RWPE2 (cell line): Measurements from ENCODE around the gene TNS3.

ENCODE experiments used
- ATAC-seq: fragments of 200-7000 bp; cut with Tn5 transposase; 3 replicates; pipeline ENCODE4 v1.9.1; 2021; ENCODE audit warnings: low read depth
- DNase-seq: peaks from one replicate; pipeline ENCODE4 v3.0.0-alpha.2; 2020; ENCODE audit warnings: low spot score
- H3K27ac ChIP-seq: fragments of 450-650 bp; 2 replicates; pipeline ENCODE4 v1.5.1; 2017; ENCODE audit warnings: mild to moderate bottlenecking; ENCODE audit not compliant: poor library complexity, severe bottlenecking
- H3K27me3 ChIP-seq: fragments of 250-450 bp; sonication (Bioruptor Pico); 2 replicates; pipeline ENCODE4 v1.5.1; 2021; ENCODE audit warnings: mild to moderate bottlenecking, moderate library complexity; ENCODE audit not compliant: insufficient read depth, poor library complexity, severe bottlenecking
- H3K36me3 ChIP-seq: fragments of 250-450 bp; sonication (Bioruptor Pico); 2 replicates; pipeline ENCODE4 v1.5.1; 2020; ENCODE audit warnings: low read depth, mild to moderate bottlenecking, moderate library complexity
- H3K4me1 ChIP-seq: fragments of 250-450 bp; sonication (Bioruptor Pico); 2 replicates; pipeline ENCODE4 v1.5.1; 2021; ENCODE audit warnings: mild to moderate bottlenecking, moderate library complexity; ENCODE audit not compliant: insufficient read depth, poor library complexity, severe bottlenecking
- H3K4me3 ChIP-seq: fragments of 250-450 bp; sonication (Bioruptor Pico); 2 replicates; pipeline ENCODE4 v1.5.1; 2021; ENCODE audit warnings: mild to moderate bottlenecking, moderate library complexity; ENCODE audit not compliant: severe bottlenecking
- H3K9me3 ChIP-seq: fragments of 250-450 bp; sonication (Bioruptor Pico); 2 replicates; pipeline ENCODE4 v1.5.1; 2021; ENCODE audit warnings: mild to moderate bottlenecking, moderate library complexity; ENCODE audit not compliant: severe bottlenecking
- CTCF ChIP-seq: fragments of 450-650 bp; IDR thresholded peaks from one replicate; pipeline ENCODE4 v1.5.1; 2017; ENCODE audit warnings: mild to moderate bottlenecking, moderate library complexity; ENCODE audit not compliant: poor library complexity, severe bottlenecking

The TNS3 gene

DNA sequence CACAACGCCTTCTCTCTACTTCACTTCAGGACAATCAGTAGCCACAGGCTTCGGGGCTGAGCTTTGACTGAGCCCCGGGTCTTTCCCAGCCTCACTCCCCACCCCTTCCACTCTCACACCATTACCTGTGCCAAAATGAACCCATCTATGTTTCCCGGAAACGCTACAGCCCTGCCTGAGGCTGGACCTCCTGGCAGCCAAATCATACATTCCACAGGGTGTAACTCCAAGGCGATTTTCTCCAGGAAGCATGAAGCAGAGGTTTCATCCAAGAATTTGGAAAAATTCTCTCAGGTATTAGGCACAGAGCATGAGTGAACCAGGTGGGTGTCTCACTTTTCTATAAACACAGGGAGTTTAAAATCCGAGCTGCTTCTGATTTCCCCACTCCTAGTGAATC is 286.3 kb downstream of the TNS3 start:
- no peak overlapping the region for H3K4me3 ChIP-seq
- no peak for TF ChIP-seq CTCF
- H3K9me3 ChIP-seq: no peaks in the 10 kb centered on the region
- ATAC-seq (no peak; the same call in 2 of the 3 replicates), DNase-seq (no peak)
- no peaks in the 10 kb centered on the region for H3K27me3 ChIP-seq
- peaks cover 48% of the 10 kb centered on the region for H3K36me3 ChIP-seq
- H3K4me1 ChIP-seq: peaks cover 23% of the 10 kb centered on the region
- peak overlapping the region; percentile 45 for H3K27ac ChIP-seq

- H3K36me3 ChIP-seq: peaks cover 43% of the 10 kb centered on the region
- H3K9me3 ChIP-seq: no peaks in the 10 kb centered on the region
These were observed 287.2 kb downstream of the TNS3 start for GRCh38 chr7:47294556-47295222.

DNA sequence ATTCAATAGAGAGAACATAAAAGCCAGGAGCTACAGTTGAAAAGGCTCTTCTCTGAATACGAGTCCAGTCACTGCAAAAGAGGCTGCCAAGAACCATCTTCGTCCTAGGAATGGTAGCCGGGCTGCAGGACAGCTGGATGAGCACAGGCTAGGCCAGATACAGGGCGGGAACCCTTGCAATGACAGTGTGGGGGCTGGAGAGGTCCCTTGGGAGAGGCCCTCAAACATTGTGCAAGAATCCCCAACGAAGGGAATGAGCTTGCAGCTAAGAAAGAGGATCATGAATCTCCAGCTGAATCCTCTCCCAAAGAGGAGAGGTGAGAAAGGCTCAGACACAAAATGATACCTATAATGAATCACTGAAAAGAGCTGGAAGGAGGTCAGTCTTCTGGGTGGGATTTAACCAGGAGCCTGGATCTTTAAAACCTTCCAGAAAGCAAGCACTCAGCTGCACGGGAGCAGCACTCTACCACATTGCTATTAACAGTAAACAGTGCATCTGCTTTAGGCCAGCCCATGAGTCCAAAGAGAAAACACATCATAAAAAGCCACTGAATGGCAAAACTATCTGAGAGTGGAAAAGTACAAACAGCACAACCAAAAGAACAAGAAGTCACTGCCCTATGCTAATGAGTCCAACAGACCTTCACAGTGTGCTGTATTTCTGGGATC is 287.9 kb downstream of the TNS3 start:
- Histone ChIP-seq H3K36me3 (peaks cover 46% of the 10 kb centered on the region), H3K27ac (no peak overlapping the region)
- ATAC-seq: no peak

More at GRCh38 chr7:47294556-47295222, 287.2 kb downstream of the TNS3 start:
- no peak for ATAC-seq
- Histone ChIP-seq H3K27me3 (no peaks in the 10 kb centered on the region), H3K27ac (peak overlapping the region; percentile 45), H3K4me3 (no peak overlapping the region), H3K4me1 (peaks cover 25% of the 10 kb centered on the region)
- TF ChIP-seq CTCF: no peak
- no peak for DNase-seq

GRCh38 chr7:47292832-47293309 is 289.0 kb downstream of the TNS3 start:
- Histone ChIP-seq H3K27ac (peak overlapping the region; percentile 99), H3K27me3 (no peaks in the 10 kb centered on the region), H3K36me3 (peaks cover 46% of the 10 kb centered on the region), H3K4me3 (no peak overlapping the region), H3K9me3 (no peaks in the 10 kb centered on the region), H3K4me1 (peaks cover 25% of the 10 kb centered on the region)
- ATAC-seq: no peak
- no peak for DNase-seq
- TF ChIP-seq CTCF: no peak

More for the DNA sequence above, 287.9 kb downstream of the TNS3 start:
- H3K9me3 ChIP-seq: no peaks in the 10 kb centered on the region
- no peak overlapping the region for H3K4me3 ChIP-seq
- peaks cover 25% of the 10 kb centered on the region for H3K4me1 ChIP-seq
- TF ChIP-seq CTCF: no peak
- H3K27me3 ChIP-seq: no peaks in the 10 kb centered on the region
- DNase-seq: no peak
